IMR-90 (cell line): ENCODE results near the gene CKAP2. TPM values are rescaled to one million over a fixed set of nuclear protein-coding genes. Genes with fewer than 3 reads are reported as not detected.

ENCODE experiments used
- ATAC-seq: fragments of 200-7000 bp; cut with Tn5 transposase; 2 replicates; pipeline ENCODE4 v1.9.1; 2020; ENCODE audit warnings: low read depth, mild to moderate bottlenecking, moderate library complexity
- BruUV-seq: library from RNA; stranded (reverse); fragments of 400-500 nt; replicated peaks from 2 replicates; lab custom pipeline; 2021; lab: Mats Ljungman, UMichigan
- CTCF ChIA-PET: fragments of 300-600 bp; formaldehyde crosslinking; extraction: SDS; loops from one replicate; lab custom pipeline; 2021; ENCODE audit warnings: antibody characterized with exemption; lab: Yijun Ruan, JAX
- POLR2A ChIA-PET: fragments of 300-600 bp; sonication (Branson Sonifier 250); formaldehyde crosslinking; loops from one replicate; lab custom pipeline; 2022; ENCODE audit warnings: antibody characterized with exemption; ENCODE audit not compliant: unreplicated experiment; lab: Charles Lee
- DNase-seq: peaks from one replicate; pipeline ENCODE4 v3.0.0; 2013
- H2AFZ ChIP-seq: replicated peaks from 2 replicates; pipeline ENCODE3; 2013; ENCODE audit warnings: low read length, mild to moderate bottlenecking; ENCODE audit not compliant: poor library complexity
- H2AK5ac ChIP-seq: 2 replicates; pipeline ENCODE4 v1.6.1; 2013; ENCODE audit warnings: low read depth, low read length, inconsistent platforms
- H2AK9ac ChIP-seq: replicated peaks from 2 replicates; pipeline ENCODE3; 2013; ENCODE audit warnings: mild to moderate bottlenecking, low read depth, low read length, moderate library complexity; ENCODE audit not compliant: poor library complexity
- H2BK120ac ChIP-seq: 2 replicates; pipeline ENCODE4 v1.6.1; 2013; ENCODE audit warnings: low read depth, low read length, inconsistent platforms
- H2BK15ac ChIP-seq: 3 replicates; pipeline ENCODE4 v1.6.1; 2013; ENCODE audit warnings: low read depth, low read length, inconsistent platforms
- H2BK20ac ChIP-seq: 2 replicates; pipeline ENCODE4 v1.6.1; 2013; ENCODE audit warnings: low read depth, mild to moderate bottlenecking, inconsistent platforms, low read length, moderate library complexity
- H2BK5ac ChIP-seq: 2 replicates; pipeline ENCODE4 v1.6.1; 2013; ENCODE audit warnings: mild to moderate bottlenecking, low read depth, low read length, inconsistent platforms; ENCODE audit not compliant: poor library complexity, severe bottlenecking
- H3K14ac ChIP-seq: replicated peaks from 2 replicates; pipeline ENCODE4 v1.6.1; 2013; ENCODE audit warnings: low read depth, low read length, inconsistent platforms
- H3K18ac ChIP-seq: 2 replicates; pipeline ENCODE4 v1.6.1; 2013; ENCODE audit warnings: low read depth, low read length, control low read depth
- H3K23ac ChIP-seq: 2 replicates; pipeline ENCODE4 v1.6.1; 2013; ENCODE audit warnings: low read depth, low read length, inconsistent platforms
- H3K27ac ChIP-seq: 2 replicates; pipeline ENCODE4 v1.5.1; 2013; ENCODE audit warnings: mild to moderate bottlenecking, control low read depth, low read length; ENCODE audit not compliant: insufficient read depth
- H3K27me3 ChIP-seq: 2 replicates; pipeline ENCODE4 v1.6.1; 2013; ENCODE audit warnings: low read length; ENCODE audit not compliant: control insufficient read depth, insufficient read depth
- H3K36me3 ChIP-seq: 2 replicates; pipeline ENCODE4 v1.6.1; 2013; ENCODE audit warnings: low read length, mixed read lengths; ENCODE audit not compliant: control insufficient read depth, insufficient read depth
- H3K4ac ChIP-seq: 2 replicates; pipeline ENCODE4 v1.6.1; 2013; ENCODE audit warnings: low read depth, low read length, inconsistent platforms
- H3K4me1 ChIP-seq: 2 replicates; pipeline ENCODE4 v1.6.1; 2013; ENCODE audit warnings: low read length, mixed read lengths; ENCODE audit not compliant: control insufficient read depth, insufficient read depth
- H3K4me2 ChIP-seq: 2 replicates; pipeline ENCODE4 v1.6.1; 2013; ENCODE audit warnings: low read depth, mild to moderate bottlenecking, control low read depth, low read length, moderate library complexity
- H3K4me3 ChIP-seq: 2 replicates; pipeline ENCODE4 v1.5.1; 2013; ENCODE audit warnings: low read depth, mild to moderate bottlenecking, control low read depth, low read length, moderate library complexity; ENCODE audit not compliant: insufficient read depth
- H3K56ac ChIP-seq: 2 replicates; pipeline ENCODE4 v1.6.1; 2013; ENCODE audit warnings: low read length, inconsistent platforms; ENCODE audit not compliant: insufficient read depth; ENCODE audit errors: extremely low read depth
- H3K79me1 ChIP-seq, 2 experiments: 2 replicates each; pipeline ENCODE4 v1.6.1; 2013; ENCODE audit warnings: low read length in 2 of 2, inconsistent platforms in 1 of 2, low read depth in 1 of 2
- H3K9ac ChIP-seq: 2 replicates; pipeline ENCODE4 v1.6.1; 2013; ENCODE audit warnings: low read depth, low read length, control low read depth
- H3K9me1 ChIP-seq: 2 replicates; pipeline ENCODE4 v1.6.1; 2013; ENCODE audit warnings: low read length, inconsistent platforms; ENCODE audit not compliant: insufficient read depth
- H3K9me3 ChIP-seq: 2 replicates; pipeline ENCODE4 v1.6.1; 2013; ENCODE audit warnings: low read length; ENCODE audit not compliant: control insufficient read depth, insufficient read depth
- H4K20me1 ChIP-seq: 2 replicates; pipeline ENCODE4 v1.6.1; 2013; ENCODE audit warnings: low read length, inconsistent platforms; ENCODE audit not compliant: insufficient read depth
- H4K5ac ChIP-seq: 2 replicates; pipeline ENCODE4 v1.6.1; 2013; ENCODE audit warnings: mild to moderate bottlenecking, low read depth, low read length, control low read depth
- H4K8ac ChIP-seq, 2 experiments: 2 replicates each; pipeline ENCODE4 v1.6.1; 2013; ENCODE audit warnings: low read depth in 2 of 2, low read length in 2 of 2, control low read depth in 1 of 2, inconsistent platforms in 1 of 2
- H4K91ac ChIP-seq: 2 replicates; pipeline ENCODE4 v1.6.1; 2013; ENCODE audit warnings: low read depth, low read length, inconsistent platforms; ENCODE audit not compliant: insufficient read depth
- CHD1 ChIP-seq: IDR thresholded peaks from 2 replicates; pipeline ENCODE4 v1.6.1; 2012; ENCODE audit warnings: low read depth, low read length, improper control_type of control experiment
- FOS ChIP-seq: fragments of 150-350 bp; IDR thresholded peaks from 2 replicates; pipeline ENCODE4 v1.6.1; 2016; ENCODE audit warnings: low read depth, low read length
- MAFK ChIP-seq: IDR thresholded peaks from 2 replicates; pipeline ENCODE4 v1.6.1; 2012; ENCODE audit warnings: low read depth, low read length, improper control_type of control experiment
- MAZ ChIP-seq: IDR thresholded peaks from 2 replicates; pipeline ENCODE4 v1.6.1; 2012; ENCODE audit warnings: low read depth, mild to moderate bottlenecking, low read length, improper control_type of control experiment, moderate library complexity, borderline replicate concordance
- NFE2L2 ChIP-seq: fragments of 150-350 bp; IDR thresholded peaks from 2 replicates; pipeline ENCODE4 v1.6.1; 2016; ENCODE audit warnings: low read depth, mild to moderate bottlenecking, low read length
- POLR2A ChIP-seq: IDR thresholded peaks from 2 replicates; pipeline ENCODE4 v1.6.1; 2012; ENCODE audit warnings: mild to moderate bottlenecking, low read depth, low read length
- RFX5 ChIP-seq: IDR thresholded peaks from 2 replicates; pipeline ENCODE4 v1.8.0; 2012; ENCODE audit warnings: low read depth, mild to moderate bottlenecking, low read length, moderate library complexity
- SMC3 ChIP-seq: fragments of 150-350 bp; IDR thresholded peaks from 2 replicates; pipeline ENCODE4 v1.6.1; 2016; ENCODE audit warnings: low read depth, mild to moderate bottlenecking, antibody characterized with exemption, low read length, moderate library complexity
- WGBS, 2 experiments: methylation state at CpG; one replicate each; pipeline versions ENCODE4 v1.1.5 to v1.1.7; 2013; ENCODE audit warnings: missing lambda C conversion rate in 2 of 2; ENCODE audit not compliant: insufficient read length in 1 of 2; ENCODE audit errors: extremely low coverage in 2 of 2; 5-methylcytosine and 5-hydroxymethylcytosine counted together
- dilution Hi-C: fragments of 300-500 bp; cut with HindIII; formaldehyde crosslinking; loops from one replicate; pipeline ENCODE4 v1.14.3; 2018; ENCODE audit warnings: low sequenced_read_pairs; ENCODE audit not compliant: unreplicated experiment
- in situ Hi-C: fragments of 300-500 bp; cut with MboI; formaldehyde crosslinking; loops from 3 replicates; pipeline ENCODE4 v1.14.3; 2019; ENCODE audit warnings: low sequenced_read_pairs, inconsistent platforms, mixed read lengths
- intact Hi-C: fragments of 100-400 bp; cut with micrococcal nuclease; formaldehyde crosslinking; loops from 2 replicates; pipeline ENCODE4 v1.10.0; 2022
- polyA plus RNA-seq, 3 experiments: library from polyadenylated mRNA; depleted of rRNA; stranded (reverse); fragments of >200 nt; gene quantifications; 2 replicates each; pipeline ENCODE4 v1.2.3, GENCODE V29; 2012; ENCODE audit warnings: low replicate concordance in 1 of 3
- total RNA-seq: library from RNA; depleted of rRNA; stranded (reverse); fragments of >200 nt; gene quantifications from 2 replicates; pipeline ENCODE4 v1.2.3, GENCODE V29; 2012
- TF ChIP-seq, protein P1 (sequence below): fragments of 150-350 bp; IDR thresholded peaks from 2 replicates; pipeline ENCODE4 v1.6.1; 2017; ENCODE audit warnings: mild to moderate bottlenecking, antibody characterized with exemption, low read length, low read depth
- TF ChIP-seq, protein P2 (sequence below): conservative IDR thresholded peaks from 2 replicates; pipeline ENCODE4 v1.5.1; 2012; ENCODE audit warnings: mild to moderate bottlenecking, low read depth, low read length, improper control_type of control experiment
- TF ChIP-seq, protein P3 (sequence below): fragments of 150-350 bp; IDR thresholded peaks from 2 replicates; pipeline ENCODE4 v1.6.1; 2016; ENCODE audit warnings: low read depth, mild to moderate bottlenecking, low read length, moderate library complexity, borderline replicate concordance

Gene CKAP2
- total and polyA plus RNA-seq, 2 of the 4 experiments (the other 2 are of a cell fraction) = 23.0 to 44.6 TPM

DNA sequence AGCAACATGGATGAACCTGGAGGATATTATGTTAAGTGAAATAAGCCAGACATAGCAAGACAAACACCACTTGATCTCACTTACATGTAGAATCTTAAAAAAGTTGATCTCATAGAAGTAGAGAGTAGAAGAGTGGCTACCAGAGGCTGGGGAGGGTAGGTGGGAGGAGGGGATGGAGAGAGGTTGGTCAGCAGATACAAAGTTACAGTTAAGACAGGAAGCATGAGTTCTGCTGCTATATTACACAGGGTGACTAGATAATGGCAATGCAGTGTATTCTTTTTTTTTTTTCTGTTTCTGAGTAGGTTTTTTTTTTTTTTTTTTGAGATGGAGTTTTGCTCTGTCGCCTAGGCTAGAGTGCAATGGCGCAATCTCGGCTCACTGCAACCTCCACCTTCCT is 34.1 kb upstream of the CKAP2 start:
- H3K9ac ChIP-seq = no peak overlapping the region
- H2BK5ac ChIP-seq = no peak overlapping the region
- no peak overlapping the region for H2AK5ac ChIP-seq
- no peaks in the 10 kb centered on the region for H3K9me3 ChIP-seq
- no peaks in the 10 kb centered on the region for H4K20me1 ChIP-seq
- dilution Hi-C loops = no loop called here
- POLR2A ChIA-PET = no interaction called here
- no peaks in the 10 kb centered on the region for H3K4me1 ChIP-seq
- DNase-seq (no peak), ATAC-seq (no peak)
- H3K23ac ChIP-seq = no peak overlapping the region
- CTCF ChIA-PET = no interaction called here
- in situ Hi-C loops = no loop called here
- H2AK9ac ChIP-seq = no peak overlapping the region
- BruUV-seq = no TSS peak
- no peak overlapping the region for H3K4ac ChIP-seq
- intact Hi-C loops = no loop called here
- no peak overlapping the region for H4K8ac ChIP-seq
- no peaks in the 10 kb centered on the region; the same call in 1 of the 2 replicates for H3K9me1 ChIP-seq
- H3K14ac ChIP-seq = no peak overlapping the region
- H4K91ac ChIP-seq = no peak overlapping the region
- no peak overlapping the region for H2BK120ac ChIP-seq
- no peak overlapping the region for H2BK15ac ChIP-seq
- no peak overlapping the region for H3K4me3 ChIP-seq
- H3K27ac ChIP-seq = no peak overlapping the region
- no peak overlapping the region for H3K4me2 ChIP-seq
- WGBS, 2 experiments = no CpG with 5 or more reads among the region's 3 CpGs
- H3K27me3 ChIP-seq = no peaks in the 10 kb centered on the region
- no peak overlapping the region for H4K5ac ChIP-seq
- H2BK20ac ChIP-seq = no peak overlapping the region
- H2AFZ ChIP-seq = no peak overlapping the region
- peaks cover 20% of the 10 kb centered on the region for H3K36me3 ChIP-seq
- H3K56ac ChIP-seq = no peak overlapping the region
- no peak for TF ChIP-seq POLR2A
- TF ChIP-seq MAFK = no peak
- TF ChIP-seq FOS = no peak
- TF ChIP-seq, protein P1, sequence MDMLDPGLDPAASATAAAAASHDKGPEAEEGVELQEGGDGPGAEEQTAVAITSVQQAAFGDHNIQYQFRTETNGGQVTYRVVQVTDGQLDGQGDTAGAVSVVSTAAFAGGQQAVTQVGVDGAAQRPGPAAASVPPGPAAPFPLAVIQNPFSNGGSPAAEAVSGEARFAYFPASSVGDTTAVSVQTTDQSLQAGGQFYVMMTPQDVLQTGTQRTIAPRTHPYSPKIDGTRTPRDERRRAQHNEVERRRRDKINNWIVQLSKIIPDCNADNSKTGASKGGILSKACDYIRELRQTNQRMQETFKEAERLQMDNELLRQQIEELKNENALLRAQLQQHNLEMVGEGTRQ = no peak
- TF ChIP-seq, protein P2, sequence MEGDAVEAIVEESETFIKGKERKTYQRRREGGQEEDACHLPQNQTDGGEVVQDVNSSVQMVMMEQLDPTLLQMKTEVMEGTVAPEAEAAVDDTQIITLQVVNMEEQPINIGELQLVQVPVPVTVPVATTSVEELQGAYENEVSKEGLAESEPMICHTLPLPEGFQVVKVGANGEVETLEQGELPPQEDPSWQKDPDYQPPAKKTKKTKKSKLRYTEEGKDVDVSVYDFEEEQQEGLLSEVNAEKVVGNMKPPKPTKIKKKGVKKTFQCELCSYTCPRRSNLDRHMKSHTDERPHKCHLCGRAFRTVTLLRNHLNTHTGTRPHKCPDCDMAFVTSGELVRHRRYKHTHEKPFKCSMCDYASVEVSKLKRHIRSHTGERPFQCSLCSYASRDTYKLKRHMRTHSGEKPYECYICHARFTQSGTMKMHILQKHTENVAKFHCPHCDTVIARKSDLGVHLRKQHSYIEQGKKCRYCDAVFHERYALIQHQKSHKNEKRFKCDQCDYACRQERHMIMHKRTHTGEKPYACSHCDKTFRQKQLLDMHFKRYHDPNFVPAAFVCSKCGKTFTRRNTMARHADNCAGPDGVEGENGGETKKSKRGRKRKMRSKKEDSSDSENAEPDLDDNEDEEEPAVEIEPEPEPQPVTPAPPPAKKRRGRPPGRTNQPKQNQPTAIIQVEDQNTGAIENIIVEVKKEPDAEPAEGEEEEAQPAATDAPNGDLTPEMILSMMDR = no peak
- no peak for TF ChIP-seq SMC3
- TF ChIP-seq, protein P3, sequence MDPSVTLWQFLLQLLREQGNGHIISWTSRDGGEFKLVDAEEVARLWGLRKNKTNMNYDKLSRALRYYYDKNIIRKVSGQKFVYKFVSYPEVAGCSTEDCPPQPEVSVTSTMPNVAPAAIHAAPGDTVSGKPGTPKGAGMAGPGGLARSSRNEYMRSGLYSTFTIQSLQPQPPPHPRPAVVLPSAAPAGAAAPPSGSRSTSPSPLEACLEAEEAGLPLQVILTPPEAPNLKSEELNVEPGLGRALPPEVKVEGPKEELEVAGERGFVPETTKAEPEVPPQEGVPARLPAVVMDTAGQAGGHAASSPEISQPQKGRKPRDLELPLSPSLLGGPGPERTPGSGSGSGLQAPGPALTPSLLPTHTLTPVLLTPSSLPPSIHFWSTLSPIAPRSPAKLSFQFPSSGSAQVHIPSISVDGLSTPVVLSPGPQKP = no peak
- no peak for TF ChIP-seq CHD1
- no peak for TF ChIP-seq RFX5
- no peak for TF ChIP-seq MAZ
- no peak for TF ChIP-seq NFE2L2
- H3K79me1 ChIP-seq = no peaks in the 10 kb centered on the region; a peak in 1 of 4 replicates
- no peak overlapping the region for H3K18ac ChIP-seq
